ENCODE measurements around the gene TMPRSS7.
"Not testable (repeated sequence)": the region's sequence is repeated elsewhere in the genome, so short reads cannot be mapped to it uniquely, and the experiment has no call there.

TMPRSS7 gene

GRCh38 chr3:112061152-112061551 is 26.6 kb downstream of the TMPRSS7 start:
- TF ChIP-seq CTCF (IDR thresholded peaks at IDR 0.05; ENCODE audit: insufficient read depth, missing control alignments): no peak
- FAIRE-seq (no peak), DNase-seq (ENCODE audit: insufficient read length, low spot score) (no peak)

DNA sequence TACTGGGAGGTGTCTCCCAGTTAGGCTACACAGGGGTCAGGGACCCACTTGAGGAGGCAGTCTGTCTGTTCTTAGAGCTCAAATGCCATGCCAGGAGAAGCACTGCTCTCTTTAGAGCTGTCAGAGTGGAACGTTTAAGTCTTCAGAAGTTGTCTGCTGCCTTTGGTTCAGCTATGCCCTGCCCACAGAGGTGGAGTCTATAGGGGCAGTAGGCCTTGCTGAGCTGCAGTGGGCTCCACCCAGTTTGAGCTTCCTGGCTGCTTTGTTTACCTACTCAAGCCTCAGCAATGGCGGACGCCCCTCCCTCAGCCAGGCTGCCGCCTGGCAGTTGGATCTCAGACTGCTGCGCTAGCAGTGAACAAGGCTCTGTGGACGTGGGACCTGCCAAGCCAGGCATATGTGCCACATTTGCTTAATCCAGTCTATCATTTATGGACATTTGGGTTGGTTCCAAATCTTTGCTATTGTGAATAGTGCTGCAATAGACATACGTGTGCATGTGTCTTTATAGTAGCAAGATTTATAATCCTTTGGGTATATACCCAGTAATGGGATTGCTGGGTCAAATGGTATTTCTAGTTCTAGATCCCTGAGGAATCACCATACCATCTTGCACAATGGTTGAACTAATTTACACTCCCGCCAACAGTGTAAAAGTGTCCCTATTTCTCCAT is 38.0 kb downstream of the TMPRSS7 start:
- not testable (repeated sequence) for FAIRE-seq; DNase-seq (ENCODE audit: insufficient read length, low spot score)

DNA sequence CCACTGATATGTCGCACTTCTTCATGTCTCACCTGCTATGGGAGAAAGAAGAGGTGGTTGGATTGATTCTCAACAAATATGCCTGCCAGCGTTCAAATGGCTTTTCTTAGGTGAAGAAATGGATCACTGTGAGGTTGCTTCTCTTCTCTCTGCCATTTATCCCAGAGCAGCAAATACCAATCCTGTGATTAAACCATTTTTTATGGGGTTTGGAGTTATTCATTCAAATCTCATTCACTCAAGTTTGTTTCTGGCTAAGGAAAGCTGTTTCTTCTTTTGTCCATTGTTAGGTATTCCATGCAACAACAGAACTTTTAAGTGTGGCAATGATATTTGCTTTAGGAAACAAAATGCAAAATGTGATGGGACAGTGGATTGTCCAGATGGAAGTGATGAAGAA is 39.5 kb downstream of the TMPRSS7 start:
- no peak for DNase-seq (ENCODE audit: insufficient read length, low spot score)
- FAIRE-seq: no peak
- no peak for TF ChIP-seq CTCF (IDR thresholded peaks at IDR 0.05; ENCODE audit: insufficient read depth, missing control alignments)

DNA sequence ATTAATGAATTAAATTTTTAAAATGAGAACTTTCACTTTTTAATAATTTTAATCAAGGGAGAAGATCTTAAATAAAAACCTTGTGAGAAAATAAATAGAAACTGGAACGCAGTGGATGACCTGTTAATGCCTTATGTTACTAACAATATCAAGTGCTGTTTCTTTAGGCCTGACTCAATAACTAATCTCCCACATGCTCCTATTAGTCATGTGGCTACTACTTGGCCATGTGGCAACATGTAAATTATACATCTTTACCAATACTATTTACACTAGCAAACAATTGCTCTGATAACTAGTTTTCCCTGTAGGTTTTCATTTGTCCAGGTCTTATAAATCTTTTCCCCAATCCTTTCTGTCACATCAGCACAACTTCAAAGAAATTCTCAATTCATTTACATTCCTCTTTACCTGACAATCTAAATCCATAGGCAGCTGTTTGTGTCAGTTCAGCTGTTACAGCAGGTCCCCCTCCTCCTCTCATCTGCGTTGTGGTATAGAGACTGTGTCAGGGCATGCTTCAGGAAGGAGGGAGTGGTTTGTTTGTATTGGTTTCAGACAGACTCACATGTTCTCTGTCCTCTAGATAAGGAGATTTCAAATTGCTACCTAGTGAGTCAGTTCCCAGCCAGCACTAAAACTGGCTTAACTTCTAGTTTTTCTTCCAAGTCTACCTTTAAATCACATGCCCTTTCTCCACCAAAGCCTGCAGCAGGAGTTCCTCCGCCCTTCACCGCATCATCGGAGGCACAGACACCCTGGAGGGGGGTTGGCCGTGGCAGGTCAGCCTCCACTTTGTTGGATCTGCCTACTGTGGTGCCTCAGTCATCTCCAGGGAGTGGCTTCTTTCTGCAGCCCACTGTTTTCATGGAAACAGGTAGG is 40.3 kb downstream of the TMPRSS7 start:
- FAIRE-seq (no peak), DNase-seq (ENCODE audit: insufficient read length, low spot score) (no peak)
- TF ChIP-seq CTCF (IDR thresholded peaks at IDR 0.05; ENCODE audit: insufficient read depth, missing control alignments): no peak

DNA sequence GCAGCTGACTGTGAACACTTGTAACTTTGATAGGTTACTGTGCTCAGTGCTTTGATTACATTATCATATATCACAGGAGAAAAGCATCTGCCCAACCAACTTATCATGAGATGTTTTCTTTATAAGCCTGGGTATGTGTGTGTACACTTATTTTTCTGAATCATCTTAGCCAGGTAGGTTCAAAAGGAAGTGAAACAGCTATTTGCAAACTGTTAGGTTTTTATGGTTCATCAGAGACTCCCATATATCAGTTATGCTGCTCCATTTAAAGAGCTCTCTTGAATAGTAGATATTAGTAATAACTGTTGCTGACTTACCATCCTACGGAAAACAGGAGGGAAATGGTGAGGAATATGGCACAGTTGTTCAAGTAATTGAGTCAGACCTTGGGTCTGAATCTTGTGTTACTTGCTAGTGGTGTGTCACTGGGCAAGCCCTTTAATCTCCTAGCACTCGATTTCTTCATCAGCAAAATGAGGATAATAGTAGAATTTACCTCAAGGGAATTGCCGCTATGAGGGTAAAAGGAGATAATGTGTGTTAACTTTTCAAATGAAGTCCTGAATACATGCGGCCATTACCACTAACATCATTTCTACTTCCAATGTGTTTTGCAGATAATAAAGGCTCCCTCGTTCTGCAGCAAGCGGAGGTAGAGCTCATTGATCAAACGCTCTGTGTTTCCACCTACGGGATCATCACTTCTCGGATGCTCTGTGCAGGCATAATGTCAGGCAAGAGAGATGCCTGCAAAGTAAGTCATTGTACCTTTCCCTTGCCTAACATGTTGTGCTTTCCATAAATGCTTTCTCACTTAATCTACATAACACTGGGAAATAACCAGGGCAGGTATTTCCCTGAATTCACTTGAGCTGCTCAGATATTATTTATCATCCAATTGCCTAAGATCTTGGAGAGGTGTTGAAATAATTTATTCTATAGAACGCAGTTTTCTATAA is 43.9 kb downstream of the TMPRSS7 start:
- DNase-seq (ENCODE audit: insufficient read length, low spot score) (no peak), FAIRE-seq (no peak)
- TF ChIP-seq CTCF (IDR thresholded peaks at IDR 0.05; ENCODE audit: insufficient read depth, missing control alignments): no peak

GRCh38 chr3:112083239-112083638 is 48.7 kb downstream of the TMPRSS7 start:
- no peak for DNase-seq (ENCODE audit: insufficient read length, low spot score)
- FAIRE-seq: no peak
- TF ChIP-seq CTCF (IDR thresholded peaks at IDR 0.05; ENCODE audit: insufficient read depth, missing control alignments): no peak
